ENCODE data around the gene HOXD8.

The HOXD8 gene

DNA sequence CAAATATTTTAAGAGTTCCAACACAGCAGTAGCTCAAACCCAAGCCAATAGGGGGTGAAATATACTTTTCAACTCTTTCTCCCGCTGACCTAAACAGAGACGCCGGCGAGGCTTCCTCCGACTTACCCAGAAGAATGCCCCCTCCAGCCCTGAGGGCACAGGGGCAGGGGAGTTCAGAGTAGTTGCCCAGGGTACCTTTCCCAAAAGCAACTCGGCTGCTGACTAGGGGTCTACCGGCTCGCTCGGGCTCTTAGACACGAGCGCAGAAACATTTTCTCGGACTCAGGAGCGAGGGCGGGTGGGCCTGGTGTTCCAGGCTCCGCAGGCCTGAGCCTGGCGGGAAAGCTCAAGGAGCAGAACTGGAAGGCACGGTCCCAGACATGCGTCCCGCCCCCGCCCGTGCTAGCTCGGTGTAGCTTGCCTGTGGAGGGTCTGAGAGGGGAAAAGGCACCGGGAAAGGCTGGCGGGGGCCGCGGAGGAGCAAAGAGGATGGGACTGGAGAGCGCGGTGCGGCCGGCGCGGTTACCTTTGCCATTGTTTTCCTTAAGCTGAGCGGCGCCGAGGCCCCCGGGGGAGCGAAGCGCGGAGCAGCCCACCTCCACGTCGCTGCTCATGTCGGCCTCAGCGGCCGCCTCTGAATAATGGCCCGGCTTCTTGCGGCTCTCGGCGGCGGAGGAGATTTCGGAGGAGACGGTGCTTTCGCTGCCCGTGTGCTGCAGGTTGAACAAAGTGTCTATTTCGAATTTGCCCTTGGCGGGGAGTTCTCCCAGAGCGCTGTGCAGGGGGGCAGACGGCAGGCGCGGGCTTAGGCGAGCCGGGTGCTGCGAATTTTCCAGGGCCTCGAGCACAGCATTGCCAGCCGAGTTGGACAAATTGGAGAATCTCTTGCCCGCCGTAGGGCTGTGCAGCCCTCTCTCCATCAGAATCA is 46.4 kb upstream of the HOXD8 start:
- ChIA-PET POLR2A (no interaction called here), CTCF (interaction anchor here (0.7 to 2.7 kb wide), 4 partner anchors 14 to 1386 kb away, joined by 3 to 8 read pairs (median 4); no protein-coding TSS in a partner anchor)
- TF ChIP-seq, protein P1, sequence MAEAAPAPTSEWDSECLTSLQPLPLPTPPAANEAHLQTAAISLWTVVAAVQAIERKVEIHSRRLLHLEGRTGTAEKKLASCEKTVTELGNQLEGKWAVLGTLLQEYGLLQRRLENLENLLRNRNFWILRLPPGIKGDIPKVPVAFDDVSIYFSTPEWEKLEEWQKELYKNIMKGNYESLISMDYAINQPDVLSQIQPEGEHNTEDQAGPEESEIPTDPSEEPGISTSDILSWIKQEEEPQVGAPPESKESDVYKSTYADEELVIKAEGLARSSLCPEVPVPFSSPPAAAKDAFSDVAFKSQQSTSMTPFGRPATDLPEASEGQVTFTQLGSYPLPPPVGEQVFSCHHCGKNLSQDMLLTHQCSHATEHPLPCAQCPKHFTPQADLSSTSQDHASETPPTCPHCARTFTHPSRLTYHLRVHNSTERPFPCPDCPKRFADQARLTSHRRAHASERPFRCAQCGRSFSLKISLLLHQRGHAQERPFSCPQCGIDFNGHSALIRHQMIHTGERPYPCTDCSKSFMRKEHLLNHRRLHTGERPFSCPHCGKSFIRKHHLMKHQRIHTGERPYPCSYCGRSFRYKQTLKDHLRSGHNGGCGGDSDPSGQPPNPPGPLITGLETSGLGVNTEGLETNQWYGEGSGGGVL (tag by site-specific recombination; IDR thresholded peaks at IDR 0.05): no peak
- no peaks in the 10 kb centered on the region for H3K9me3 ChIP-seq (ENCODE audit: control insufficient read depth, insufficient read depth, low read depth, low read length)
- H3K4me1 ChIP-seq (ENCODE audit: control insufficient read depth, insufficient read depth, low read length): no peaks in the 10 kb centered on the region
- no peak overlapping the region for H3K4me3 ChIP-seq (ENCODE audit: low read depth, low read length)
- H3K36me3 ChIP-seq (ENCODE audit: control insufficient read depth in 2 of 2, insufficient read depth in 1 of 2, low read length in 2 of 2): no peaks in the 10 kb centered on the region
- H3K27ac ChIP-seq (ENCODE audit: extremely low read depth, low read depth, low read length): no peak overlapping the region

DNA sequence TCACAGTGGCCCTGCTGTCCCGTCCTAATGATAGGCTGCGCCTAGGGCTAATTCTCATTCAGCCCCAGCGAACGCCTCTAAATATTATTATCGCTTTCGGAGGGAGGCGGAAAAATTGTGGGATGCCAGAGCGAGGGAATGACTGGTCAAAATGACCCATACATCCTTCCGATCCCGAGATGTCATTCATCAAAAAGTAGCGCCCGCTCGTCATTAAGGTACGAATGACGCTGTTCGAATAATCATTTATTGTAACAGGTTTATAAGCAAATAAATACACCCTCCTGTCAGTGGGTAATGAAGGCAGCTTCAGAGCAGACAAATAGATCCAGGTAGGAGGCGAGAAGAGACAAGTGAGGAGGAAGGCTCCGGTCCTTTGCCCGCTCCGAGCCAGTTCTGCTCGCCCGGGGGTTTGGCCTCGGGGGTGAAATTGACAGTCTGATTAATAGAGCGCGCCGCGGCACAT is 45.7 kb upstream of the HOXD8 start, which contains the start of gene EVX2:
EVX2 (minus strand) TSS at position 167 of the 466 bp plus-strand sequence. CDS start 186 bp downstream, outside the sequence.
- CTCF ChIA-PET: interaction anchor here (0.7 to 5.6 kb wide), 3 partner anchors 13 to 393 kb away, joined by 3 to 33 read pairs (median 8); no protein-coding TSS in a partner anchor
- POLR2A ChIA-PET: no interaction called here
- H3K36me3 ChIP-seq (ENCODE audit: control insufficient read depth in 2 of 2, insufficient read depth in 1 of 2, low read length in 2 of 2): no peaks in the 10 kb centered on the region
- no peak within 1 kb of the TSS for H3K4me3 ChIP-seq (ENCODE audit: low read depth, low read length)
- no peak for TF ChIP-seq ZNF610 (tag by site-specific recombination; IDR thresholded peaks at IDR 0.05; ENCODE audit: borderline replicate concordance)
- no peak for TF ChIP-seq RBAK (tag by site-specific recombination; IDR thresholded peaks at IDR 0.05)
- no peak for TF ChIP-seq KLF16 (tag by site-specific recombination; IDR thresholded peaks at IDR 0.05)
- no peak for TF ChIP-seq GLI4 (tag by site-specific recombination; IDR thresholded peaks at IDR 0.05)
- TF ChIP-seq ZEB2 (tag by site-specific recombination; IDR thresholded peaks at IDR 0.05): no peak
- TF ChIP-seq, protein P2, sequence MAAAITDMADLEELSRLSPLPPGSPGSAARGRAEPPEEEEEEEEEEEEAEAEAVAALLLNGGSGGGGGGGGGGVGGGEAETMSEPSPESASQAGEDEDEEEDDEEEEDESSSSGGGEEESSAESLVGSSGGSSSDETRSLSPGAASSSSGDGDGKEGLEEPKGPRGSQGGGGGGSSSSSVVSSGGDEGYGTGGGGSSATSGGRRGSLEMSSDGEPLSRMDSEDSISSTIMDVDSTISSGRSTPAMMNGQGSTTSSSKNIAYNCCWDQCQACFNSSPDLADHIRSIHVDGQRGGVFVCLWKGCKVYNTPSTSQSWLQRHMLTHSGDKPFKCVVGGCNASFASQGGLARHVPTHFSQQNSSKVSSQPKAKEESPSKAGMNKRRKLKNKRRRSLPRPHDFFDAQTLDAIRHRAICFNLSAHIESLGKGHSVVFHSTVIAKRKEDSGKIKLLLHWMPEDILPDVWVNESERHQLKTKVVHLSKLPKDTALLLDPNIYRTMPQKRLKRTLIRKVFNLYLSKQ (tag by site-specific recombination; IDR thresholded peaks at IDR 0.05; ENCODE audit: borderline replicate concordance): no peak
- no peak for TF ChIP-seq ZSCAN23 (tag by site-specific recombination; IDR thresholded peaks at IDR 0.05)
- no peak for TF ChIP-seq ZSCAN30 (tag by site-specific recombination; IDR thresholded peaks at IDR 0.05)
- no peak for TF ChIP-seq GLIS2 (tag by site-specific recombination; IDR thresholded peaks at IDR 0.05)
- TF ChIP-seq ZNF175 (tag by site-specific recombination; IDR thresholded peaks at IDR 0.05): no peak
- no peak for TF ChIP-seq GLIS1 (tag by site-specific recombination; IDR thresholded peaks at IDR 0.05)
- no peaks in the 10 kb centered on the region for H3K4me1 ChIP-seq (ENCODE audit: control insufficient read depth, insufficient read depth, low read length)
- H3K9me3 ChIP-seq (ENCODE audit: control insufficient read depth, insufficient read depth, low read depth, low read length): no peaks in the 10 kb centered on the region
- H3K27ac ChIP-seq (ENCODE audit: extremely low read depth, low read depth, low read length): no peak within 1 kb of the TSS

DNA sequence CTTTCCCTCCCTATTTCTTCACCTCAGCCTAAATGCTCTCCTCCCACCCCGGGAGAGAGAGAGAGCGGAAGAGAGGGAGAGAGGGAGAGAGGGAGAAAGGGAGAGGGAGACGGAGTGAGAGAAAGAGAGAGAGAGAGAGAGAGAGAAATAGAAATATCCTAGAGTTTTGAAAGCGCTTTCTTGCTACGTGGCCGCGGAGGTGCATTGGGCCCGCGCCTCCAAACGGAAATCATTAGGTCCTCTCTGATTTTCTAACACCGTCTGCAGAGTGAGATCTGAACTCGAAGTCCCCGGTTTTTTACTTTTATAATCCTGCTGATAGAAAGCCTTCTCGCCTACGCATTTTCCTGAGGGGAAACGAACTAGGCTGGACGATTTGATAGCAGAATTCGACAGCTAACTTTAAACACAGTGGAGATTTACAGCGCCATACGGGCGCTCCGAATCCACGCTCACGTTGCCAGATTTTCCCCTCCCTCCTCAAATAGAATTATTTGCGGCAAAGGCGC is 44.8 kb upstream of the HOXD8 start:
- no peaks in the 10 kb centered on the region for H3K36me3 ChIP-seq (ENCODE audit: control insufficient read depth in 2 of 2, insufficient read depth in 1 of 2, low read length in 2 of 2)
- peak; percentile 85 for TF ChIP-seq ZNF596 (tag by site-specific recombination; IDR thresholded peaks at IDR 0.05)
- TF ChIP-seq ZNF549 (tag by site-specific recombination; IDR thresholded peaks at IDR 0.05): no peak
- POLR2A ChIA-PET: no interaction called here
- no peaks in the 10 kb centered on the region for H3K9me3 ChIP-seq (ENCODE audit: control insufficient read depth, insufficient read depth, low read depth, low read length)
- no peak overlapping the region for H3K4me3 ChIP-seq (ENCODE audit: low read depth, low read length)
- no peak overlapping the region for H3K27ac ChIP-seq (ENCODE audit: extremely low read depth, low read depth, low read length)
- H3K4me1 ChIP-seq (ENCODE audit: control insufficient read depth, insufficient read depth, low read length): no peaks in the 10 kb centered on the region
- CTCF ChIA-PET: interaction anchor here (0.7 to 5.6 kb wide), 6 partner anchors 12 to 833 kb away, joined by 3 to 33 read pairs (median 7); no protein-coding TSS in a partner anchor
